ENCODE measurements around the gene SPG11. TPM values are rescaled to one million over a fixed set of nuclear protein-coding genes. Genes with fewer than 3 reads are reported as not detected.

The SPG11 gene
- total and polyA plus RNA-seq, 10 of the 15 experiments (the other 5 are each of a cell fraction or from before 2014, with no cell fraction given) = 22.1 to 85.1 (median 47.2) TPM

DNA sequence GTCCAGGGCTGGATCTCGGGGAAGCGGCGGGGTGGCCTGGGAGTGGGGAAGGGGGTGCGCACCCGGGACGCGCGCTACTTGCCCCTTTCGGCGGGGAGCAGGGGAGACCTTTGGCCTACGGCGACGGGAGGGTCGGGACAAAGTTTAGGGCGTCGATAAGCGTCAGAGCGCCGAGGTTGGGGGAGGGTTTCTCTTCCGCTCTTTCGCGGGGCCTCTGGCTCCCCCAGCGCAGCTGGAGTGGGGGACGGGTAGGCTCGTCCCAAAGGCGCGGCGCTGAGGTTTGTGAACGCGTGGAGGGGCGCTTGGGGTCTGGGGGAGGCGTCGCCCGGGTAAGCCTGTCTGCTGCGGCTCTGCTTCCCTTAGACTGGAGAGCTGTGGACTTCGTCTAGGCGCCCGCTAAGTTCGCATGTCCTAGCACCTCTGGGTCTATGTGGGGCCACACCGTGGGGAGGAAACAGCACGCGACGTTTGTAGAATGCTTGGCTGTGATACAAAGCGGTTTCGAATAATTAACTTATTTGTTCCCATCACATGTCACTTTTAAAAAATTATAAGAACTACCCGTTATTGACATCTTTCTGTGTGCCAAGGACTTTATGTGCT lies 48.4 kb upstream of the SPG11 start:
- ATAC-seq (peak; percentile 47), DNase-seq (ENCODE audit: low read depth, low spot score) (no peak), FAIRE-seq (no peak)
- intact Hi-C loops (cut with micrococcal nuclease; ENCODE audit: unreplicated experiment) (loop anchor here (1.0 kb wide), 2 partner anchors 14 to 49 kb away; partner anchors contain the start of gene SPG11), in situ Hi-C loops (cut with MboI) (loop anchor here (5.0 kb wide), 1 partner anchor 45 kb away; no protein-coding TSS in a partner anchor)
- Histone ChIP-seq H3K27me3 (replicated peaks in 1 of 2; ENCODE audit: control insufficient read depth in 2 of 2, insufficient read depth in 2 of 2, low read length in 1 of 2) (no peaks in the 10 kb centered on the region), H4K20me1 (ENCODE audit: control insufficient read depth, insufficient read depth) (peaks cover 28% of the 10 kb centered on the region), H3K4me1 (ENCODE audit: control insufficient read depth, insufficient read depth, low read length) (peaks cover 20% of the 10 kb centered on the region), H2AFZ (ENCODE audit: control insufficient read depth, low read depth, low read length) (no peak overlapping the region), H3K9me3 (replicated peaks; ENCODE audit: control insufficient read depth, insufficient read depth, low read length) (no peaks in the 10 kb centered on the region), H3K27ac (ENCODE audit: control insufficient read depth, insufficient read depth) (peak overlapping the region; percentile 99), H3K4me2 (ENCODE audit: control insufficient read depth, insufficient read depth) (peak overlapping the region; percentile 4; the same call in 1 of the 2 replicates), H3K4me3 (peak overlapping the region; percentile 99), H3K79me2 (ENCODE audit: control insufficient read depth, insufficient read depth, low read length) (peaks cover 82% of the 10 kb centered on the region), H3K36me3 (ENCODE audit: control insufficient read depth in 2 of 2, insufficient read depth in 2 of 2, low read length in 1 of 2) (peaks cover 15 to 34% of the 10 kb centered on the region in 2 experiments), H3K9ac (ENCODE audit: control insufficient read depth, insufficient read depth, low read length) (peak overlapping the region; percentile 100)
- RAD21 ChIA-PET (ENCODE audit: unreplicated experiment) = interaction anchor here (1.1 to 18.4 kb wide), 7 partner anchors 16 to 132 kb away, joined by 3 to 653 read pairs (median 6); partner anchors contain the start of genes SPG11 and TRIM69
- 2% methylated on average over 46 of the region's 46 CpGs for WGBS (ENCODE audit: insufficient coverage, insufficient replicate concordance, low lambda C conversion rate, missing lambda C conversion rate)
- no TSS peak for BruUV-seq (replicated peaks)
- CTCF ChIA-PET = interaction anchor here (1.4 to 14.3 kb wide), 7 partner anchors 10 to 133 kb away, joined by 6 to 278 read pairs (median 37); partner anchors contain the start of genes SPG11 and TRIM69
- POLR2A ChIA-PET = interaction anchor here (1.2 to 24.8 kb wide), 7 partner anchors 10 to 175 kb away, joined by 3 to 718 read pairs (median 16); partner anchors contain the start of genes EIF3J, SPG11 and TRIM69
- SMC1A ChIA-PET (ENCODE audit: uncharacterized antibody, unreplicated experiment) = interaction anchor here (0.9 to 19.0 kb wide), 10 partner anchors 10 to 134 kb away, joined by 3 to 637 read pairs (median 19); partner anchors contain the start of genes SPG11 and TRIM69
- TF ChIP-seq NFYA (IDR thresholded peaks at IDR 0.05; ENCODE audit: borderline replicate concordance, low read depth, low read length) = no peak
- TF ChIP-seq HDAC6 (IDR thresholded peaks at IDR 0.05; ENCODE audit: unreplicated experiment) = peak; percentile 18
- TF ChIP-seq, protein P1, sequence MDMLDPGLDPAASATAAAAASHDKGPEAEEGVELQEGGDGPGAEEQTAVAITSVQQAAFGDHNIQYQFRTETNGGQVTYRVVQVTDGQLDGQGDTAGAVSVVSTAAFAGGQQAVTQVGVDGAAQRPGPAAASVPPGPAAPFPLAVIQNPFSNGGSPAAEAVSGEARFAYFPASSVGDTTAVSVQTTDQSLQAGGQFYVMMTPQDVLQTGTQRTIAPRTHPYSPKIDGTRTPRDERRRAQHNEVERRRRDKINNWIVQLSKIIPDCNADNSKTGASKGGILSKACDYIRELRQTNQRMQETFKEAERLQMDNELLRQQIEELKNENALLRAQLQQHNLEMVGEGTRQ (IDR thresholded peaks at IDR 0.05; ENCODE audit: borderline replicate concordance, low read depth, low read length) = no peak
- TF ChIP-seq, protein P2, sequence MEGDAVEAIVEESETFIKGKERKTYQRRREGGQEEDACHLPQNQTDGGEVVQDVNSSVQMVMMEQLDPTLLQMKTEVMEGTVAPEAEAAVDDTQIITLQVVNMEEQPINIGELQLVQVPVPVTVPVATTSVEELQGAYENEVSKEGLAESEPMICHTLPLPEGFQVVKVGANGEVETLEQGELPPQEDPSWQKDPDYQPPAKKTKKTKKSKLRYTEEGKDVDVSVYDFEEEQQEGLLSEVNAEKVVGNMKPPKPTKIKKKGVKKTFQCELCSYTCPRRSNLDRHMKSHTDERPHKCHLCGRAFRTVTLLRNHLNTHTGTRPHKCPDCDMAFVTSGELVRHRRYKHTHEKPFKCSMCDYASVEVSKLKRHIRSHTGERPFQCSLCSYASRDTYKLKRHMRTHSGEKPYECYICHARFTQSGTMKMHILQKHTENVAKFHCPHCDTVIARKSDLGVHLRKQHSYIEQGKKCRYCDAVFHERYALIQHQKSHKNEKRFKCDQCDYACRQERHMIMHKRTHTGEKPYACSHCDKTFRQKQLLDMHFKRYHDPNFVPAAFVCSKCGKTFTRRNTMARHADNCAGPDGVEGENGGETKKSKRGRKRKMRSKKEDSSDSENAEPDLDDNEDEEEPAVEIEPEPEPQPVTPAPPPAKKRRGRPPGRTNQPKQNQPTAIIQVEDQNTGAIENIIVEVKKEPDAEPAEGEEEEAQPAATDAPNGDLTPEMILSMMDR (IDR thresholded peaks at IDR 0.05 in 2 of 3, conservative IDR thresholded peaks at IDR 0.05 in 1 of 3; ENCODE audit: control insufficient read depth in 2 of 3, extremely low read depth in 1 of 3, insufficient read depth in 1 of 3, low read depth in 3 of 3, low read length in 3 of 3) = no peak
- TF ChIP-seq, protein P3, sequence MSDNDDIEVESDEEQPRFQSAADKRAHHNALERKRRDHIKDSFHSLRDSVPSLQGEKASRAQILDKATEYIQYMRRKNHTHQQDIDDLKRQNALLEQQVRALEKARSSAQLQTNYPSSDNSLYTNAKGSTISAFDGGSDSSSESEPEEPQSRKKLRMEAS (IDR thresholded peaks at IDR 0.05; ENCODE audit: low read depth, low read length) = peak; percentile 13
- no peak for TF ChIP-seq CBX5 (IDR thresholded peaks at IDR 0.05; ENCODE audit: low read depth)
- no peak for TF ChIP-seq SREBF1 (IDR thresholded peaks at IDR 0.05; ENCODE audit: low read length)
- TF ChIP-seq, protein P4, sequence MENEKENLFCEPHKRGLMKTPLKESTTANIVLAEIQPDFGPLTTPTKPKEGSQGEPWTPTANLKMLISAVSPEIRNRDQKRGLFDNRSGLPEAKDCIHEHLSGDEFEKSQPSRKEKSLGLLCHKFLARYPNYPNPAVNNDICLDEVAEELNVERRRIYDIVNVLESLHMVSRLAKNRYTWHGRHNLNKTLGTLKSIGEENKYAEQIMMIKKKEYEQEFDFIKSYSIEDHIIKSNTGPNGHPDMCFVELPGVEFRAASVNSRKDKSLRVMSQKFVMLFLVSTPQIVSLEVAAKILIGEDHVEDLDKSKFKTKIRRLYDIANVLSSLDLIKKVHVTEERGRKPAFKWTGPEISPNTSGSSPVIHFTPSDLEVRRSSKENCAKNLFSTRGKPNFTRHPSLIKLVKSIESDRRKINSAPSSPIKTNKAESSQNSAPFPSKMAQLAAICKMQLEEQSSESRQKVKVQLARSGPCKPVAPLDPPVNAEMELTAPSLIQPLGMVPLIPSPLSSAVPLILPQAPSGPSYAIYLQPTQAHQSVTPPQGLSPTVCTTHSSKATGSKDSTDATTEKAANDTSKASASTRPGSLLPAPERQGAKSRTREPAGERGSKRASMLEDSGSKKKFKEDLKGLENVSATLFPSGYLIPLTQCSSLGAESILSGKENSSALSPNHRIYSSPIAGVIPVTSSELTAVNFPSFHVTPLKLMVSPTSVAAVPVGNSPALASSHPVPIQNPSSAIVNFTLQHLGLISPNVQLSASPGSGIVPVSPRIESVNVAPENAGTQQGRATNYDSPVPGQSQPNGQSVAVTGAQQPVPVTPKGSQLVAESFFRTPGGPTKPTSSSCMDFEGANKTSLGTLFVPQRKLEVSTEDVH (IDR thresholded peaks at IDR 0.05; ENCODE audit: low read depth, partially characterized antibody) = no peak
- TF ChIP-seq, protein P5, sequence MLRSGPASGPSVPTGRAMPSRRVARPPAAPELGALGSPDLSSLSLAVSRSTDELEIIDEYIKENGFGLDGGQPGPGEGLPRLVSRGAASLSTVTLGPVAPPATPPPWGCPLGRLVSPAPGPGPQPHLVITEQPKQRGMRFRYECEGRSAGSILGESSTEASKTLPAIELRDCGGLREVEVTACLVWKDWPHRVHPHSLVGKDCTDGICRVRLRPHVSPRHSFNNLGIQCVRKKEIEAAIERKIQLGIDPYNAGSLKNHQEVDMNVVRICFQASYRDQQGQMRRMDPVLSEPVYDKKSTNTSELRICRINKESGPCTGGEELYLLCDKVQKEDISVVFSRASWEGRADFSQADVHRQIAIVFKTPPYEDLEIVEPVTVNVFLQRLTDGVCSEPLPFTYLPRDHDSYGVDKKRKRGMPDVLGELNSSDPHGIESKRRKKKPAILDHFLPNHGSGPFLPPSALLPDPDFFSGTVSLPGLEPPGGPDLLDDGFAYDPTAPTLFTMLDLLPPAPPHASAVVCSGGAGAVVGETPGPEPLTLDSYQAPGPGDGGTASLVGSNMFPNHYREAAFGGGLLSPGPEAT (IDR thresholded peaks at IDR 0.05; ENCODE audit: low read depth) = no peak
- no peak for TF ChIP-seq FOXK2 (IDR thresholded peaks at IDR 0.05)
